NCI-H446 treated with DMSO at 0.1 percent for 48 hours (cell line): ENCODE results near the gene TBX4.

ENCODE experiments used
- DNase-seq: peaks from one replicate; lab custom pipeline; 2025; lab: John Stamatoyannopoulos, UW

The TBX4 gene

GRCh38 chr17:61412860-61413660, 39.2 kb upstream of the TBX4 start:
- DNase-seq = no peak

GRCh38 chr17:61413661-61414126, 38.5 kb upstream of the TBX4 start:
- no peak for DNase-seq

- DNase-seq = no peak
These were observed 37.9 kb upstream of the TBX4 start for GRCh38 chr17:61414141-61414935.

GRCh38 chr17:61414936-61415251, 37.3 kb upstream of the TBX4 start:
- DNase-seq = no peak

- DNase-seq = no peak
These were observed 36.6 kb upstream of the TBX4 start for GRCh38 chr17:61415374-61416210.

- DNase-seq = no peak
These were observed 36.0 kb upstream of the TBX4 start for GRCh38 chr17:61416211-61416539.

- DNase-seq = no peak
These were observed 35.5 kb upstream of the TBX4 start for GRCh38 chr17:61416540-61417363.

- DNase-seq = no peak
These were observed 33.8 kb upstream of the TBX4 start for GRCh38 chr17:61418449-61418848.

GRCh38 chr17:61419496-61420046, 32.7 kb upstream of the TBX4 start:
- no peak for DNase-seq

- DNase-seq = no peak
These were observed 32.2 kb upstream of the TBX4 start for GRCh38 chr17:61420052-61420451.

- no peak for DNase-seq
These were observed 31.4 kb upstream of the TBX4 start for GRCh38 chr17:61420745-61421398.

- no peak for DNase-seq
These were observed 30.8 kb upstream of the TBX4 start for GRCh38 chr17:61421460-61421859.

GRCh38 chr17:61422116-61422799, 30.0 kb upstream of the TBX4 start:
- DNase-seq = no peak

GRCh38 chr17:61422869-61423268, 29.4 kb upstream of the TBX4 start:
- no peak for DNase-seq

- no peak for DNase-seq
These were observed 28.1 kb upstream of the TBX4 start for GRCh38 chr17:61423967-61424649.

- DNase-seq = no peak
These were observed 26.3 kb upstream of the TBX4 start for GRCh38 chr17:61425682-61426481.

- DNase-seq = no peak
These were observed 25.5 kb upstream of the TBX4 start for GRCh38 chr17:61426482-61427304.

GRCh38 chr17:61427567-61427966, 24.7 kb upstream of the TBX4 start:
- DNase-seq = no peak
